ENCODE measurements around the gene CDH15. TPM values are rescaled to one million over a fixed set of nuclear protein-coding genes. Genes with fewer than 3 reads are reported as not detected.

The CDH15 gene
- polyA plus RNA-seq, 3 donors, result 1.5 to 5.0 (median 2.9) TPM

DNA sequence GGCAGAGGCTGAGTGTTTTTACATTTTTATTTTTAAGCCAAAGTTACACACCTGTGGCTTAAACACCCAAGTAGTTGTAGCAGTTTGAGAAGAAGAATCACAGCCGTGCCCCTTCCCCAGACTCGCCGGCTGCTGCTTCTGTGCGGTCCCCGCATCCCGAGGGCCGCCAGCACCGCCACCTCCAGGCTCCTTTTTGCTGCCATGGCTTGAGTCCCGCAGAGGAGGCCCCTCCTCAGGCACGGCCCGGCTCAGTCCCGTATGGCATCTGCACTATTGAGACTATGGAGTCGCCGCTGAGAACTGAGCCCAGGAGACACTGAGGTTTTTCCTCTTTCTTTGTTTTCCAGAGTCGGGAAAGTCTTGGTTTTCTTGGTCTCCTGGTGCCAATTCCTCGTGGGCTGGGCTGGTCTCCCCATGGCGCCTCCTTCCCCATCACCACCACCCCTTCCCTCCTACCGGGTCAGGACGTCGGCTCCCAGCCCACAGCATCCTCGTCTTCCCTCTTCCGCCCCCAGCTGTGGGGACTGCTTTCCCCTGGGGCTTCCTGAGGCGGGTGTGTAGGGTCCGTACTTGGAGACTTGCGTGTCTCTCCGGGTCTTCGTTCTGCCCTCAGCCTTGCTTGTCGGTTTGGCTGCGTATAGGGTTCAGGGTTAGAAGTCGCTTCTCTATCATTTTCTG is 32.6 kb upstream of the CDH15 start:
- no peak for DNase-seq (ENCODE audit: extremely low read depth in 1 of 11, low read depth in 9 of 11, low spot score in 4 of 11)

DNA sequence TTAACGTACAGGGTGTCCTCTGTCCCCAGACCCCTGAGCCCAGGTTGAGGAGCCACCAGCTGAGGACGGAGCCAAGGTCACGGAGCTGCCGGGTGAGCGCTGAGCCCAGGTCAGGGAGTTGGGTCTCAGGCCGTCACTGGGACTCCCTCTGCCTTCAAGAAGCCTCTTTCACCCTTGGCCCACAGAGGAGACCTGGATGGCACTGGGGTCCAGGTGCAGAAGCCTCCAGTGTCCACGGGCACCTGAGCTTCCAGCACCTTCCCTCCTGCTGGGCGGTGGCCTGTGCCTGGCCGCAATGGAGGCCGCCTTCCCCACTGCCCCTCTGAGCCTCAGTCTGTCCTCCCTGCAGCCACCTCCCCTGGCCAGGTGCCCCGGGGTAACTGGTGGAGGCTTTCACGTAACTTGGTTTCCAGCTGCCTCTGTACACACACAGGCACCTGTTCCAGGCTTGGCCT is 31.6 kb upstream of the CDH15 start:
- DNase-seq (ENCODE audit: extremely low read depth in 1 of 11, low read depth in 9 of 11, low spot score in 4 of 11), result no peak

DNA sequence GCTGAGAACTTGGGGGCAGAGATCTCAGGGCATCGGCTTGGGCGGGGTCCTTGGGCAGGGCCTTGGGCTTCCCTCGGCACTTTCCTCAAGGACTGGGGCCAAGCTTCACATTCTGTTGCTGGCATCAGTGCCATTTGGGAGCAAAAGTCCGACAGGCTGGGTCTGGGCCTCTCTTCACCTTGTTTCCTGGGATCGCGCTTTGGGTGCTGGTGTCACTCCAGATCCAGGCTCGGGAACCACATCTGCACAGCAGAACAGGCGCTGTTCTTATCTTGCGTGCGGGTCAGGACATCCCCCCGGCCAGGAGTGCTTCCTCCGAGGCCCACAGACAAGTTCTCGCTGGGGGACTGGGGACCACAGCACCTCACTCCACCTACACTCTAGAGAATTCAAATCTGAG is 31.1 kb upstream of the CDH15 start:
- no peak for DNase-seq (ENCODE audit: extremely low read depth in 1 of 11, low read depth in 9 of 11, low spot score in 4 of 11)

DNA sequence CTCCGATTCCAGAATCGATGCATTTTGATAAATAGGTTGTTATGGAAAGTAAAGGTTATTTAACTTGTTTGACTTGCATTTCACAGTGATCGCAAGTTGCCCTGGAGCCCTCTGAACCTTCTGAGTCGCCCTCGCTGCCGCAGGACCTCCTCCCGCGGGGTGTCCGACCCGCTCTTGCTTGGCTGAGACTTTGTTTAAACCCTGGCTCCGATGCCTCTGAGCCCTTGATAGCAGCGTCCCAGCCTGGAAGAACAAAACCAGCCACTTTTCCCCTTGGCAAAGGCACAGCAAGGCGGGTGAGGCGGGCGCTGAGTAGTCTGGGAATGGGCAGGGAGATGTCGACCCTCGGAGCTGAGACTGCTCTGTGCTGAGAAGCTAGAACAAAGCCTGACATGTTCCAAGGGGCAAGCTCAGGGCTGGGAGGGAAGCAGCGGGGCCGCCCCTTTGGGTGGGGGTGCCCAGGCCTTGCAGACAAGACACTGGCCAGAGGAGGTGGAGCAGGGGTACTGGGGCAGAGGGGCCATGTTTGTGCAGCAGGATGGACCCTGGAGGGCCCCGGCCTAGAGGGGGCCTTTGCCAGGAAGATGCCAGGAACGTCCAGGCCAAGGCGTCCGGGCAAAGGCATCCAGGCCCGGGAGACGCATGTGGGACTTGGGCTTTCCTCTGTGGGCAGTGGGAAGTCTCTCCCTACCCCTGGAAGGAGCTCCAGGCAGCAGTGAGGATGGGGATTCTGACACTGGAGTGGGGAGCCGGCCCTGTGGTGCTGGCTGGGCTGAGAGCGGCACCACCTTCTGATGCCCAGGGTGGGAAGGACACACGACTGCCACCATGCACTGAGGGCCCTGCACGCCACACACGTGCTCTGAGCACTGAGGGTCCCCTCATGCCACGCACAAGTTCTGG is 30.3 kb upstream of the CDH15 start:
- DNase-seq (ENCODE audit: extremely low read depth in 1 of 11, low read depth in 9 of 11, low spot score in 4 of 11), result no peak

DNA sequence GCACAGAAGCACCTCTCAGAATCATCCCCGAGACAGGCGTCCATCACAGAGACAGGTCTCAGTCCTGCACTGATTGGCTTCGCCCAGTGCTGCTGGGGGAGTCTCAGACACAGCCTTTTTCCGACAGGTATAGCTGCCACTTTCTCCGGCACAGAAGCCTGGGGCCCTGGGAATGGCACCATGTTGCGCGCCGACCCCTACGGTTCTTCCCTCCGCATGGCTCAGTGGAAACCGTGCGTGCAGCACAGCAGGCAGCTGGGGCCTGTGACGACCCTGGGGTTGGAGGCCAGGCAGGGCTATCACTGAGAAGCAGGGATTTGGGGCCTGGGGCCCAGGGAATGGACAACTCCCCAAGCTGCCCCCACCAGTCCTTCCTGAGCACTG is 29.7 kb upstream of the CDH15 start:
- DNase-seq (ENCODE audit: extremely low read depth in 1 of 11, low read depth in 9 of 11, low spot score in 4 of 11), result no peak

DNA sequence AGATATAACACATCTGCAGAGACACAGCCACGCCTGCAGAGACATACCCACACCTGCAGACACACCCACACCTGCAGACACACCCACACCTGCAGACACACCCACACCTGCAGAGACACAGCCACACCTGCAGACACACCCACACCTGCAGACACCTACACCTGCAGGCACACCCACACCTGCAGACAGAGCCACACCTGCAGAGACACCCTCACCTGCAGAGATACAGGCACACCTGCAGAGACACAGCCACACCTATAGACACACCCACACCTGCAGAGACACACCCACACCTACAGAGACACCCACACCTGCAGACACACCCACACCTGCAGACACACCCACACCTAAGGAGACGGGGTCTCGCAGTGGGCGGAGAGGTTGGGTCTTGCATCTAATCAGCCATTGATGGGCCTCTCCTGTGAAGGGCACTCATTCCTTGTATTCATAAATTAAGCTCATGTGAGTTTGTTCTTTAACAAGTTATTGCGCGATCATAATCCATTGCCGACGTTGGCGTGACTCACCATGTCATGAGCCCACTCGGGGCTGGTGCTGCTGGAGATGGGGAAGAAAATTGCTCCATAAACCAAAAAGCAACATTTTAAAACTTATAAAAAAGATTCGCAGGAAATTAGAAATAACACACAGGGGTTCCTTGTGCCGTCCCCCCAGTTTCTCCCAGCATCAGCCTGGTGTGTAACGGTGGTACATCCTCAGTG is 28.9 kb upstream of the CDH15 start:
- DNase-seq (ENCODE audit: extremely low read depth in 1 of 11, low read depth in 9 of 11, low spot score in 4 of 11), result no peak

DNA sequence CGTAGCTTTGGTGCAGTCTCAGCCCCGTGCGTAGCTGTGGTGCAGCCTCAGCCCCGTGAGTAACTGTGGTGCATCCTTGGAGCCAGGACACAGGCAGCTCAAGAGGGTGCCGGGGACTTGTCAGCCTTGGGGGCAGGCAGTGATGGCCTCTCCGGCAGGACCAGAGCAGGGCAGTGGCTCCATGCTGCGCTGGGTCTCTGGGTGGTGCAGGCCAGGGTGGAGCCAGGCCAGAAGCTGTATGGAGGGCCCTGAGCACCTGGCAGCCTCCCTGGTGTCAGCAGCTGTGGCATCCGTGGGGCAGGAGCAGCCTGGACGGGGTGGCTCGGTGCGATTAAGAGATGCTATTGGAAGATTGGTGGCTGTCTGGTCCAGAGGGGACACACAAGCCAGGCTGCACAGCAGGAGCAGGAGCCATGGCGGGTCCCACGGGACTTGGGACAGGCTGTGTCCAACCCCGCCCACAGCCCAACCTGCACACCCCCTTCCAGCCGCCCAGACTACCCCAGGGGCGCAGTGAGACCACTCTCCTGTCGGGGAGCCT is 28.3 kb upstream of the CDH15 start:
- DNase-seq (ENCODE audit: extremely low read depth in 1 of 11, low read depth in 9 of 11, low spot score in 4 of 11), result no peak

DNA sequence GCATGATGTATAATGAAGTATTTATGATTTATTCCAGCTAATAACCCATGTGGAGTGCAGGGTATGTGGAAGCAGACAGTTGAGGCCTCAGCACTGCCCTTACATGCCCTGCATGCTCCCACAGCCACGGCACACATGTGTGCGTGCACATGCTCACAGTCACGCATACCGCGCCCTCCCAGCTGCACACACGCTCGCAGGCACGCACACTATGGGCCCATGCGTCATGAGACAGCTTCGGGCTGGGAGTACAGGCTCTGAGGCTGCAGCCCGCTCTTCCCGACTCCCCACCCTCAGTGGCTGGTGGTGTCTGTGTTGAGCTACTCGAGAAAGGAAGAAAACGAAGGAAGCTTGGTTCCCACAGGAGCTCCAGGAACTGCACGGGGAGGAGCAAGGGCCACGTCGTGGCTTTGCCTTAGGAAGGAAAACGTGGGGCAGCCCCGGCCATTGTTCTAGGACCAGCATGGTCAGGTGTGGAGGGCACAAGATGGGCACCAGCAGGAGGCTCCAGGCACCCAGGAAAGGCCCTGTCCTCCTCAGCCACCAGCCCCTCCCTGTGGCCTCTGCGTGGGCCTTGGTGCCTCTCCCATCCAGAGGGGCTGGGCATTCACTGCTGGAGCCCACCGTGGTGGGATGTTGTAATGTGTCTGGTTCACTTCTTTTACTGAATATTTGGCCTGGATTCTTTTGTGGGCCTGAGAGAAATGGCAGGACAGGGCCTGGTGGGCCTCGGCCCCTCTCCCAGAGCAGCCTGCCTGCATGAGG is 27.5 kb upstream of the CDH15 start:
- DNase-seq (ENCODE audit: extremely low read depth in 1 of 11, low read depth in 9 of 11, low spot score in 4 of 11), result no peak

DNA sequence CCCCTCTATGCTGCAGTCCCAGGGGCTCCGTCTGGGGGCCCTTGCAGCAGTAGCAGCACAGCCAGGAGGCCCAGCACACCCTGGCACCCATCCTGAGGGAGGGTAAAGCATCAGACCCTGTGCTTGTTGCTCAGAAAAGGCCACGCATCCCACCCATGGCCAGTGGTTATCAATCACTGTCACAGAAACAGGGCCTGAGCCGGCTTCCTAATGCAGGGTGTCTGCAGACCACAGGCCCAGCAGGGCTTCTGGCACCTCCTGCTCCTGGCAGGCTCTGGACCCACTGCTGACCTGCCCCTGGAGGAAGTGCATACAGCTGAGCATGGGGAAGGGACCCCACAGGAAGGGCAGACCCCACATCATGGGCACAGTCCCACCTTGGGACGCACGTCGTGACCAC is 26.9 kb upstream of the CDH15 start:
- no peak for DNase-seq (ENCODE audit: extremely low read depth in 1 of 11, low read depth in 9 of 11, low spot score in 4 of 11)

DNA sequence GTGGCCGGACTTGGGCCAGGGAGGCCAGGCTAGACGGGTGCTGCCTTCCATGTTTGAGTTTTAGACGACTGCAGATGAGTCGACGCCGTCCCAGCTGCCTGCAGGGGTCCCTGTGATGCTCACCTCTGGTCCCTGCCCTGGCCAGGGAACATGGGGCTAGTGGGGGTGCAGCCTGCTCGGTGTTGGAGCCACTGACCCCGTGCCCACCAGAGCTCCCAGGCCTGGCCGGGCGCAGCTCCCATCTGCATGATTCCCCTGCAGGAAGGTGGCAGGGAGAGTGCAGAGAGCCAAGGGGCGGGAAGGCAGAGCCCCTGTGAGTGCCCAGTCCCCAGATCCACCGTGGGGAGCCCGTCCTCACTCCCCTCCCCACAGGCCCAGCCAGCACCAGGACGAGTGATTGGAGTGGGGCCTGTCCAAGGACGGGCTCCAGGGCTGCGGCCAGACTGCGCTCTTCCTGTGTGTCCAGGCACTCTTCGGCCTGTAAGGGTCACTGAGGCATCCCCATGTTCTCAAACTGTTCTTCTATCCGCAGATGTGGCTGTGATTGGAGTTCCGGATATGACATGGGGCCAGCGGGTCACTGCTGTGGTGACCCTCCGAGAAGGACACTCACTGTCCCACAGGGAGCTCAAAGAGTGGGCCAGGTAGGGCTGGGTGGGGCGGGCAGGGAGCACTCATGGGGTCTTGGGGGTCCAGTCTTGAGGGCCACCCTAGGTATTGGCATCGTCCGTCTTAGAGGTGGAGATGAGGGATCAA is 26.0 kb upstream of the CDH15 start:
- no peak for DNase-seq (ENCODE audit: extremely low read depth in 1 of 11, low read depth in 9 of 11, low spot score in 4 of 11)

DNA sequence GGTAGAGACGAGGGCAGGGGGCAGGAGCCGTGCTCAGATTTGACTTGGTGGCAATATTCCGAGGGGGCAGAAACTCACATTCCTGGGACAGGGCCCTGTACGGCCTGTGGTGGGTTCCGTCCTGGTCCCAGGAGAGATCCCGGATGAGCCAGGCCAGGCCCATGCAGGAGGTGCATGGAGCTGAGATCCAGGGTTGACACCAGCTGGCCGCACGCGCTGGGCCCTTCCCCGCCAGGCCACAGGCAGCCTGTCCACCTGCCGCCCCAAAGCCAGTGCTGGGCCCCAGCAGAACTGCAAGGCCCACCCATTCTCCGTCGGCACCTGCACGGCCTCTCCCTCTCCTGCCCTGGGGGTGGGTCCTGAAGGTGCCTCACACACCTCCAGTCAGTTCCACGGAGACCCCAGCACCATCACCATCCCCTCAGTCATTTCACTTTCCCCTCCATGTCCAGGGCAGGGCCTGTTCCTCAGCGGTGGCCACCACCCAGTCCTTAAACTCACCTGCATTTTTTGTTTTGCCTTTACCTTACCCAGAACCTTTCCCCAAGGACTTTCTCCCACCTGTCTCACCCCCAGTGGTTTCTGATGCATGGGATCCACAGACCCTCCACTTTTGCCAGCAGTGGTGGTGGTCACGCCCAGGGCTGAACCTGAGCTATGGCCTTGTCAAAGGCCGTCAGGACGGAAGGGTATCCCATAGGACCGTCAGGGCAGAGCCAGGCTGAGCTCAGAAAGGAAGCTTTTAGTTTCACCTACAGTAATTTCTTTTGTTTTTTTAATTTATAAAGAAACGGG is 25.1 kb upstream of the CDH15 start:
- no peak for DNase-seq (ENCODE audit: extremely low read depth in 1 of 11, low read depth in 9 of 11, low spot score in 4 of 11)

DNA sequence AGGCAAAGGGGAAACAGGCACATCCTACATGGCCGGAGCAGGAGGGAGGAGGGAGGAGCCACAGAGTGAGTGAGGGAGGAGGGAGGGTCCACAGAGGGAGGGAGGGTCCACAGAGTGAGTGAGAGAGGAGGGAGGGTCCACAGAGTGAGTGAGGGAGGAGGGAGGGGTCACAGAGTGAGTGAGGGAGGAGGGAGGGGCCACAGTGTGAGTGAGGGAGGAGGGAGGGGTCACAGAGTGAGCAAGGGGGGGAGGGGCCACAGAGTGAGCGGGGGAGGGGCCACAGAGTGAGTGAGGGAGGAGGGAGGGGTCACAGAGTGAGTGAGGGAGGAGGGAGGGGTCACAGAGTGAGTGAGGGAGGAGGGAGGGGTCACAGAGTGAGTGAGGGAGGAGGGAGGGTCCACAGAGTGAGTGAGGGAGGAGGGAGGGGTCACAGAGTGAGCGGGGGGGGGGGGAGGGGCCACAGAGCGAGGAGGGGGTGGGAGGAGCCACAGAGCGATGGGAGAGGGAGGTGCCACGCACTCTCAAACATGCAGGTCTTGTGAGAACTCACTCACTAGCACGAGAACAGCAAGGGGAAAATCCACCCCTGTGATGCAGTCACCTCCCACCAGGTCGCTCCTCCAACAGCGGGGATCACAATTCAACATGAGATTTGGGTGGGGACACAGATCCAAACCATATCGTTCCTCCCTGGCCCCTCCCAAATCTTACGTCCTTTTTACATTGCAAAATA is 24.3 kb upstream of the CDH15 start:
- DNase-seq (ENCODE audit: extremely low read depth in 1 of 11, low read depth in 9 of 11, low spot score in 4 of 11), result no peak

DNA sequence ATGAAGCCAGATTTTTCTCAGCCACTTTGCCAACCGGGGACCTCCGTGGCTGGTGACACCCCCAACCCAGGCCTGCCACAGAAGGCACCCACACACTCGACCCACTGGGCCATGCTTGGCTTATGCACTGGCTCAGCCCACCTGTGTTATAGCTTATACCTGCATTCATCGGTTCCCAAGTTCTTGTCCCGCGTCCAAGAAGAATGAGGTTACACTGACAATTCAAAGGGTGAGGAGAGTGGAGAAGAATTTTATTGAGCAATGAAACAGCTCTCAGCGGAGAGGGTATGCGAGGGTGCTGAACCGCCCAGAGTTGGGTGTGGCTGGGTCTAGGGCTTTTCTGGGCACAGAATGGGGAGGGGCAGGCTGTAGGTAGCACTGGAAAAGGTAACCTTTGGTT is 22.2 kb upstream of the CDH15 start:
- DNase-seq (ENCODE audit: extremely low read depth in 1 of 11, low read depth in 9 of 11, low spot score in 4 of 11), result no peak

DNA sequence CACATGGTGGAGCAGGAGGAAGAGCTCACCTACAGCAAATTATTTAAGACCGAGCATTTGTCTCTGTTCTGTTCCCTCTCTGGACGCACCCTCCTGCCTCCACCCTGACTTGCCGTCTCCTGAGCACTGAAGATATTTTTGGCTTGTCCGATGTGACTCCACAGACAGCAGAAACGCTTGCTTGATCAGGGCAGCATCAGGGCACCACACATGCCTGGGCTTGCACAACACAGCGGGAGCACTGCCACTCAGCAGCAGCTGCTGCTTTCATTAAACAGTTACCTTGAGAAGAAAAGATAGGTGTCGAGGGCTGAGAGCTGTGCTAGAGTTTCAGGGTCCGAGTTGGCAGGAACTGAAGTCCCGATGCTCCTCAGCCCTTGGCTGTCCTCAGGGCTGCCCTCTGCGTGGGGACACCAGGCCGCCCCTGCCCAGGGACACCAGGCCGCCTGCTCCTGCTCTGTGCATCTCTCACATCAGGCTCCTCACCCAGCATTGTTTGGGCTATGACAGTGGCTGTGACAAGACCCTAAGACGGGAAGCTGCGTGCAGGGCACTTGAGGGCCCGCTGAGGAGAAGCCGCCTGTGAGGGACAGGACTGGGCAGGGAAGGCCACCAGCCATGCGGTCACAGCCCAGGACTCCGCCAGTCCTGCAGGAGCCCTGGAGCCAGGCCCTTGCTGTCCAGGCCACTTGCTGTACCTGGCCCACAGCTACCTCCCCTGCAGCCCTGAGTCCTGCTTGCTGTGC is 21.3 kb upstream of the CDH15 start:
- DNase-seq (ENCODE audit: extremely low read depth in 1 of 11, low read depth in 9 of 11, low spot score in 4 of 11), result no peak

DNA sequence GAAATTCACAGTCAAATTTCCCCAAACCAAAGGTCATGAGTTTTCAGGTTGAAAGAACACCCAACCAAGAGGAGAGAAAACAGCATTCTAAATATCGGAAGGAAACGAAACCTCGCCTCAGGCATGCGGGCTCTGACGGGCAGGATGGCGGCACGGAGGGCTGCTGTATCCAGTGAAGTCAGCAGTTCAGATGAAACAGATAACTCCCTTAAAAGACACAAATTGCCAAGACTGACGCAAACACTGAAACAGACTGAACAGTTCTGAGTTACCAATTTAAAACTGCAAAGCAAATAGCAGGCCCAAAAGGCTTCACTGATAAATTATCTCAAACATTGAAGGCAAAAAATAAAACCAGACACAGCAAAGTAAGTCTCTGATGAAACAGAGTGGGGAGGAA is 20.6 kb upstream of the CDH15 start:
- DNase-seq (ENCODE audit: extremely low read depth in 1 of 11, low read depth in 9 of 11, low spot score in 4 of 11), result no peak

Data from renal cortex interstitium (tissue), 11 donors.